Ramos (cell line): ENCODE results near the gene CIAPIN1.
"Not testable (repeated sequence)": the region's sequence is repeated elsewhere in the genome, so short reads cannot be mapped to it uniquely, and the experiment has no call there.

Experiments used
- in situ Hi-C: fragments of 300-500 bp; cut with MboI; formaldehyde crosslinking; loops from one replicate; pipeline ENCODE4 v1.14.3; 2022; ENCODE audit warnings: low sequenced_read_pairs; ENCODE audit not compliant: unreplicated experiment

Gene CIAPIN1

GRCh38 chr16:57446531-57447185 lies 527 bp downstream of the CIAPIN1 start:
- in situ Hi-C loops = no loop called here

- in situ Hi-C loops = no loop called here
These were observed 1.7 kb downstream of the CIAPIN1 start for GRCh38 chr16:57445510-57445909.

DNA sequence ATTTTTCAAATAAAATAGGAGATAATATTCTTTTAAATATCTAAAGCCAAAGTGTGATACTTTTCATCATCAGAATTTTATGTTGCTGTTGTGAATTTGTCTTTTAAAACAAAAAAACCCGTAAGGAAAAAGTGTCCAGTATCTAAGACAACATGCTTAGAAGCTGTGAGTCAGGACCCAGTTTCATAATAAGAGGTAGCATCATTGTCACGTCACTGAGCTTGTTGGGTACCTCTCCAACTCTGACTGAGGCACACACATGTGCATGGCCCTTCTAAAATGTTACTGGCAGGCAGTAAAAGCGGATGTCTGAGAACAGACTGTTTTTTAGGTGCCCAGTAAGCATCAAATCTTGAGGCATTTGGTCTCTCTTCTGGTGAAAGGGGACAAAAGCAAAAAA lies 2.5 kb downstream of the CIAPIN1 start:
- in situ Hi-C loops = no loop called here

- in situ Hi-C loops = not testable (repeated sequence)
These were observed 6.6 kb downstream of the CIAPIN1 start for GRCh38 chr16:57440551-57440950.

- in situ Hi-C loops = not testable (repeated sequence)
These were observed 7.2 kb downstream of the CIAPIN1 start for GRCh38 chr16:57439947-57440346.

DNA sequence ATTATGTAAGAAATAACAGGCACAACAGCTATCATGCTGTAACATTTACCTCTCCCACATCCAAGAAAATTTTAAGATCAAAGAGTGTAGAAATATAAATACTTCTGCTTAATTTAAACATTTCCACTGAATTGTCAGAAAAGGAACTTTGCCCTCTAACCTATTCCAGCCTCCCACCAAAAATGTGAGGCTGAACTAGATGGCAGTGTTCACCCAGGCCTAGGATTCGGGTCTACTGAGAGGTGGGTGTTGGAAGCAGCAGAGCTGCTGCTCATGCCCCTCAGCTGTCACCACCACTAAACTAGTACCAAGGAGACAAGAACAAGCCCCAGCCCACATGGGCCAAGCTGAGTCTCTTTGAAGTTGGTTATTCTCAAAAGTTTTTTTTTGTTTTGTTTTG lies 11.3 kb downstream of the CIAPIN1 start:
- in situ Hi-C loops = no loop called here

- in situ Hi-C loops = no loop called here
These were observed 13.2 kb downstream of the CIAPIN1 start for GRCh38 chr16:57434003-57434402.

- in situ Hi-C loops = no loop called here
These were observed 14.2 kb downstream of the CIAPIN1 start for GRCh38 chr16:57432989-57433388.

- in situ Hi-C loops = no loop called here
These were observed 14.7 kb downstream of the CIAPIN1 start for GRCh38 chr16:57432505-57432904.

GRCh38 chr16:57430955-57431354 lies 16.2 kb downstream of the CIAPIN1 start:
- in situ Hi-C loops = no loop called here

- in situ Hi-C loops = no loop called here
These were observed 19.4 kb downstream of the CIAPIN1 start for GRCh38 chr16:57427824-57428223.

GRCh38 chr16:57427307-57427706 lies 19.9 kb downstream of the CIAPIN1 start:
- in situ Hi-C loops = no loop called here

GRCh38 chr16:57426356-57426755 lies 20.8 kb downstream of the CIAPIN1 start:
- in situ Hi-C loops = no loop called here

- in situ Hi-C loops = loop anchor here (5.0 kb wide), 1 partner anchor 93 kb away; no protein-coding TSS in a partner anchor
These were observed 22.6 kb downstream of the CIAPIN1 start for GRCh38 chr16:57424583-57424982.

GRCh38 chr16:57423152-57423551 lies 24.0 kb downstream of the CIAPIN1 start:
- in situ Hi-C loops = loop anchor here (5.0 kb wide), 1 partner anchor 94 kb away; no protein-coding TSS in a partner anchor

DNA sequence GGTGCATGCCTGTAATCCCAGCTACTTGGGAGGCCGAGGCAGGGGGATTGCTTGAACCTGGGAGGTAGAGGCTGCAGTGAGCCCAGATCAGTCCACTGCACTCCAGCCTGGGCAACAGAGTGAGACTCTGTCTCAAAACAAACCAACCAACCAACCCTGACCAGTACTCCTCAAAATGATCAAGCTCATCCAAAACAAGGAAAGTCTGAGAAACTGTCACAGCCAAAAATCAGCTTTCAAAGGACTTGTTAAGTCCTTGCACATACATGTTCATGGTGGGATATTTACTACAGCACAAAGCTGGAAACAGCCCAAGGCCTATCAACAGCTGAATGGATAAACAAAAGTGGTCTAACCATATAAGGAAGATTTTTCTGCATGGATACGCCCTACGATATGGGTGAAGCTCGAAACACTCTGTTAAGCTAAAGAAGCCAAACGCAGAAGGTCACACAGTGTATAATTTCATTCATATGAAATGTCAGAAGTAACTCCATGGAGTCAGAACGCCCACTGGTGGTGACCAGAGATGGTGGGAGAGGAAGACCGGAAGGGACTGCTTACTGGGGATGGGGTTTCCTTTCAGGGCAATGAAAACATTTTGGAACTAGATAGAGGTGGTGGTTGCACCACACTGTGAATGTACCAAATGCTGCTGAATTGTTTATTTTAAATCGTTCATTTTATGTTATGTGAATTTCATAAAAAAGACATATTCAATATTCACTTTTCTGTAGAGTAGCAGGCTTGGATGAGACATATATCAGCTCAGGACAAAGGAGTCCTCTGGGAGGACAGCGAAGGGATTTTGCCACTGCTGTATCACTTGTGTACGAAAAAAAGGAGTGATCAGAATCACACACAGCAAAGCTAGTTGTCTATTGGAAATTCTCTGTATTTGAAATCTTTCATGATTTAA lies 24.9 kb downstream of the CIAPIN1 start:
- in situ Hi-C loops = loop anchor here (5.0 kb wide), 1 partner anchor 95 kb away; no protein-coding TSS in a partner anchor

GRCh38 chr16:57419506-57419905 lies 27.7 kb downstream of the CIAPIN1 start:
- in situ Hi-C loops = loop anchor here (5.0 kb wide), 2 partner anchors 117 to 337 kb away; no protein-coding TSS in a partner anchor

- in situ Hi-C loops = loop anchor here (5.0 kb wide), 2 partner anchors 114 to 334 kb away; no protein-coding TSS in a partner anchor
These were observed 31.1 kb downstream of the CIAPIN1 start for GRCh38 chr16:57416084-57416483.

- in situ Hi-C loops = no loop called here
These were observed 33.5 kb downstream of the CIAPIN1 start for GRCh38 chr16:57413733-57414132.

DNA sequence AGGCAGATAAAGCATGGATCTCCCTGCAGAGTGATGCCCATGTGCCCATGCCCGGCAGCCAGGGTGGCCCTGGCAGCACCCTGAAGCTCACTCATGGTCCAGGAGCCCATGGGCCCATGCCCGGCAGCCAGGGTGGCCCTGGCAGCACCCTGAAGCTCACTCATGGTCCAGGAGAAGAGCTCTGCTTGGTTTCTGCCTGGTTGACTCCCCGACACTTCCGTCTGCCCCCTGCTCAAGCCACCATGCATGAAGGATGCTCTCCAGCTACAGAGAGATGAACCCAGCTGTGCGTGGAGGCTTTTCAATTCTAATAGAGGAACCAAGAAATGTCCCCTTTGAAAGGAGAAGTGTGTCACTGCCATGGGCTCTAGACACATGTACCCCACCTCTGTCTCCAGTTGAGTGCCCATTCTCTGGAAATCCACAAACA lies 33.9 kb downstream of the CIAPIN1 start:
- in situ Hi-C loops = no loop called here

- in situ Hi-C loops = no loop called here
These were observed 34.6 kb downstream of the CIAPIN1 start for GRCh38 chr16:57412584-57412983.
